Breast epithelium (tissue), 3 donors: ENCODE results near the gene TRIM61.
"Not testable (repeated sequence)": the region's sequence is repeated elsewhere in the genome, so short reads cannot be mapped to it uniquely, and the experiment has no call there.

Experiments used
- CTCF ChIP-seq, 3 donors: fragments of 450-650 bp; IDR thresholded peaks; one replicate each; pipeline ENCODE4 v1.5.1; 2016 to 2017; ENCODE audit warnings: antibody characterized with exemption in 3 of 3, mild to moderate bottlenecking in 3 of 3, moderate library complexity in 3 of 3
- POLR2A ChIP-seq: fragments of 450-650 bp; IDR thresholded peaks from one replicate; pipeline ENCODE4 v1.6.1; 2016; ENCODE audit warnings: antibody characterized with exemption, mild to moderate bottlenecking, moderate library complexity

GRCh38 chr4:165025782-165026181 lies 48.3 kb upstream of the TRIM61 start:
- not testable (repeated sequence) for TF ChIP-seq POLR2A; CTCF (IDR thresholded peaks at IDR 0.05)
